Left renal cortex interstitium (tissue), 4 donors: ENCODE data around the gene GPR137B. TPM values are rescaled to one million over a fixed set of nuclear protein-coding genes. Genes with fewer than 3 reads are reported as not detected.

Experiments used
- DNase-seq, 4 donors: peaks; one replicate each; pipeline ENCODE4 v3.0.0-alpha.2; 2013; ENCODE audit warnings: low read depth in 4 of 4, low spot score in 2 of 4, missing footprints in 1 of 4
- polyA plus RNA-seq, 4 donors: library from polyadenylated mRNA; unstranded; fragments of 120-200 nt; gene quantifications; one replicate each; pipeline ENCODE4 v1.2.1, GENCODE V29; 2013; ENCODE audit not compliant: insufficient read length in 4 of 4

The GPR137B gene
- polyA plus RNA-seq, 4 donors = 26.7 to 43.7 (median 36.4) TPM

DNA sequence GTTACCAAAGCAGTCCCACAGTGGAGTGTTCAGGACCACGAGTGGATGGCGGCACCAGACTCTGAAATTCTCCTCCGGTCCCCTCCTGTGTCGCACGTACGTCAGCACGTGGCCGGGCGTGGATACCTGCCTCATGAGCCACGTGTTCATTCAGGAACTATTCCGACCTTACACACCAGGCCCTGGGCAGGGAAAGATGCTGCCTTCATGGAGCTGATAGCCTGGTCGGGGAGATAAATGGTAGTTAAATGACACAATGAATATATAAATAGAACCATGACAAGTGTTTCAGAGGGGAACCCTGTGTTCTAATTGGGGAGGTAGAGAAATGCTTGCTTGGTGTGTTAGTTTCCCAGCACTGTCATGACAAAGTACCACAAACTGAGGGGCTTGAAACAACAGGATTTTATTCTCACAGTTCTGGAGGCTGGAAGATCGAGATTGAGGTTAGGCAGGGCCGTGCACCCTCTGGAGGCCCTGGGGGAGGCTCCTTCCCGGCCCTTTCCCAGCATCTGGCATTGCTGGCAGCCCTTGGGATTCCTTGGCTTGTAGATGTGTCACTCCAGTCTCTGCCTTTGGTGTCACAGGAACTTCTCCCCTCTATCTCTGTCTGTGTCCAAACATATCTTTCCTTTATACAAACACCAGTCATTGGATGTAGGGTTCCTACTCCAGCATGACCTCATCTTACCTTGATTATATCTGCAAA, 28.9 kb upstream of the GPR137B start:
- no peak for DNase-seq

DNA sequence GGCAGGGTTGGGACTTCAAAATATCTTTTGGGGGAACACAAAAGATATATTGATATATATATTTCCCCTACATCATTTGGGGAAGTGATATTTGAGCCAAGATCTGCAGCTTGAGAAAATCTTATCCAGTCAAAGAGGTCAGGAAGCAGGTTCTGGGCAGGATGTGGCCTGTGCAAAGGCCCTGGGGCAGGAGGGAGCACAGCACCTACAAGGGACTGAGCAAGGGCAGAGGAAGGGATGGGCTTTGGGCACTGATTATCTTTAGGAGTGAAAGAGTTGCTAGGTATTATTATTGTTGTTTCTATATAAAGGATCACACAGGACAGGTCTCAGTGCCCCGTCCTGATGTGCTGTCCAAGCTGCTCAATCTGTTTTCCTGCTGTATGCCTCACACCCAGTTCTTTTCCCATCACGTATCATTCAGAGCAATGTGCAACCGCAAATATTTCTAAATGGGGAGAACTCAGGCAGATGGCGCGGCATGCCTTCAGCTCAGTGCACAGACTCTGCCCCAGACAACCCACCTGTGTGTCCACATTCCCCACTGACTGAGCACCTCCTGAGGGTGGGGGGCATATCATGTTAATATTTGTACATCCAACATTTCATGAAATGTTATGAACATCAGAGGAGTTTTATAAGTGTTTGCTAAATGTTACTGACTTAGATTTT, 28.1 kb upstream of the GPR137B start:
- DNase-seq = no peak

DNA sequence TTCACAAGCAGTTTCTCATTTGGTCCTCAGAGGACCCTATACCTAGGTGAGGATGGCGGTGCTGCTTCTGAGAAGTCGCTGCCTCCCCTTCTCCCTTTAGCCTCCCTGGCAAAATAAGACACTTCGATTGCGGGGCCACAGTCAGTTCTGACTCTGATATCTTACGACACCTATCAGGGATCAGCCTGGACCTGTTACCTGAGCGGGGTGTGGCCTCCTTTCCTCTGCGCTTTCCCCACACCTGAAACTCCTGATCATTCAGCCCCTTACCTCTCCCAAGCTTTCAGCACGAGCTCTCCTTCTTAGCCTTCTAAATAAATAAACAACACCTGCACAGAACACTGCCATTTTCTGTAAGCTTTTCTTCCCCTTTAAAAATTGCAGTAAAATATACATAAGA, 24.6 kb upstream of the GPR137B start:
- DNase-seq = no peak

DNA sequence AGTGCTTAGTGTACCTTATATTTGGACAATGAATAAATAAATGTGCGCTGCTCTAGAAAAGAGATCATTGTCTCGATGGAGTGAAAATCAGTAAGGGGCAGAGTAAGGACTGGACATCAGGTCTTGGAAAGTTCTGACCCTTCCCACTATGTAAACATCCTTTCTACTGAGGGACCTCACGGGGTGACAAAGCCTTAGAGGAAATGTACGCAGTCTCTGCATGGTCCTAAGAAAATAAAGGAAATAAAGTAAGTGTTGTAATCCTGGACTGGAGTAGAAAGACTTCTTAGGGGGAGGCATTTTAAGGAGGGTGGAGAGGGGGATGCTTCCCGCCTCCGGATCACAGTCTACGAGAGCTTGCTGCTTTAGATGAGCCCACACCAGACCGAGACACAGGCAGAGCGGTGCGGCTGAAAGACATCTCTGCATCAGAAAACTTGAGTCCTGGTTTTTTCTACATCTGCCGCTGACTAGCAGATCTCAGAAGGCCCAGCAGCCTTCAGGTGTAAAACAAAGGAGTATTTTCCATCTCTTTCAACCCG, 22.3 kb upstream of the GPR137B start:
- no peak for DNase-seq

DNA sequence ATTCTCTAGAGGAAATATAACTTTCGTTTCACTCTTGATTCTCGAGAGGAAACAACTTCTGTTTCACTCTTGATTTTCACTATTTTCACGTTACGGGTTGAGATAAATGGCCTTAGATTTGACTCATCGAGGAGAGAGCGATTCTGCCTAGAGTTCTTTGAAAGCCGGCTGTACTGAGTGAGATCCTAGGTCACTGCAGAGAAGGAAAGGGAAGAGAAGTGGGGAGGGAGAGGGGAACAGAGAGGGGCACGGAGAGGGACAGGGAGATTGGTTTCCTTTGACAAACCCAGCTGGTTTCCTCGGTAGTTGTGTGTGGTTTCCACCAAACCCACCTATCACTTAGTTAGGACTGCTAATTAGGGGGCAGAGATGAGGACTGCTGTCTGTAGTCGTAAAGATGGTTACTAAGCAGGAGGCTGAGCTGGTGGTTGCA, 21.6 kb upstream of the GPR137B start:
- DNase-seq = no peak

DNA sequence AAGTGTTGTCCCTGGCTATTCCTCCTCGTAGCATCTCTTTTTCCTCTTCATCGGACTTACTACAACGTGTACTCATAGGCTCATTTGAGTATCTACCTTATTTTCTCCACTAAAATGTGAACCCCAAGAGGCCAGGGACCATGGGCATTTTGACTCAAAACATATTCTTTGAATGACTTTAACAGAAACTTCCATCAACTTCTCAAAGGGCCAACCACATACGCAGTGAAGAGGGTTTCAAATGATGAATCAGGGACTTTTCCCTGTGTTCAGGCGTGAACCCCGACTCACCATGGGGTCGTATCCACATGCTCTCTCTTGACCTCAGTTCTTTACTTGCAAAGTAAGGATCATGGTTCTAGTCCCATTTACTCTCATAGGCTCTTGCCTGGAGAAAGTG, 20.2 kb upstream of the GPR137B start:
- no peak for DNase-seq

DNA sequence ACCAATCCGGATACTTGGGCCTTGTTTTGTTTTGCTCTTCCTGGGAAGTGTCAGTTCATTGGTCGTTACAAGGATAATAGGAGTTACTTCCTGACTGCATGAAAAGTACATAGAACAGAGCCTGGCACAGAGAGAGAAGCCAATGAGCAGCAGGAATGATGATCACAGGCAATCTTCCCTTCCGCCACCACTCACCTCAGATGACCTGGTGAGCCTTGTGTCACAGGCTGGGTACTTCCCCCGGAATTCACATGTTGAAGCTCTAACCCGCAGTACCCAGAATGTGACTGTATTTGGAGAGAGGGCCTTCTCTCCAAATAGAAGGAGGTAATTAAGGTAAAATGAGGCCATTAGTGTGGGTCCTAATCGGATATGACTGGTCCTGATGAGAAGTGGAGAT, 18.8 kb upstream of the GPR137B start:
- DNase-seq = no peak

DNA sequence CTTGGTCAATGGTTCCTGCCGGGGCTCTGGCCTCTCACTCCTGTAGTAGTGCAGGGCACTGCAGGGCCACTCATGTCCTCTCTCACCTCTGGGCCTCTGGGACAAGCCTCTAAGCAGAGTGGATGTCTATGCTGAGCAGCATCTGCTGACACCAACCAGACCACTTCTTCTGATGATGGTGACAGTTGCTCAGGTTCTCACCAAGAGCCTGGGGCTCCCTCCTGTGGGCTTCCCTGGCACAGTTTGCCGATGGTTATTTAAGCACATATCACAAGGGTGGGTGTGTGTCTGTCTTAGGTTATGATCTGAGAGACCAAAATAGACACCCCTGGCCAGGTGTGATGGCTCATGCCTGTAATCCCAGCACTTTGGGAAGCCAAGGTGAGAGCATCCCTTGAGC, 17.4 kb upstream of the GPR137B start:
- no peak for DNase-seq

DNA sequence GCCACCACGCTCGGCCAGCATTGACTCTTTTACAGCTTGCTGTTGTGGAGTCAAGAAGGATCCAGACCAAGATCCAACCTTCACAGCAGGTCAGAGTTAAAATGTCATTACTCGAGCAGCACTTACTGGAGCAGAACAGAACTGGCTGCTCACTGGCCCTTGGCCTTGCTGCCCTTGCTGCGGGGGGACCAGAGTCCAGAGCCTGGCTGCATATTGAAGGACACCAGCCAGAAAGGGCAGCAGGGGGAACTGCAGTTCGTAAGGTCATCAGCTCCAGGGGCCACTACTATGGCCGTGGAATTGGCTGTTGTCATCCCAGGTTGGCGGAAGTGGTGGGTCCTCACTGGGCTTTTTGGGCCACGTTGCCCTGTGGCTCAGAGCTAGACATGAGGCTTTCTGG, 15.3 kb upstream of the GPR137B start:
- no peak for DNase-seq

DNA sequence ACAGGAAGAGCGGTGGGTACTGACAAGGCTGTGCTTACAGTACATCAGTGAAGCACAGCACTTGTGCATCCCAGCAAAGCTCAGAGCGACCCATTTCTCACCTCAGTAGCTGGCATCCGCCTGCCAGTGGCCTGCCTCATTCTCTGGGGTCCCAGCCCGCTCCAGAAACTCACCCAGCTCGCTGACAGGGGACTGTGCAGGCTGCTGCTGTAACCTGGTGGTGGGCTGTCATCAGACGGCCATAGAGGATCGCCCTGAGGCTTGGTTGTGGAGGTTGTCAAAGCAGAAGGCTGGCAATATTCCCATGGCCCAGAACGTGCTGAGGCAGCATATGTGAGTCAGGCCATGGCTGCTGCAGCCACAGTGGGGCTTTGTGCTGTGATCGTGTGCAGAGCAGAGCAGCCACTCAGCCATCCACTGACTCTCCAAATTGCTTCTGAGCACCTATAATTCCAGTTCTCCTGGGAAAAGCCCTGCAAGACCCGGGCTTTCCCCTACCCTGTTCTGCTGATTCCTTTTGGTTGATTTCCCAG, 13.6 kb upstream of the GPR137B start:
- no peak for DNase-seq

DNA sequence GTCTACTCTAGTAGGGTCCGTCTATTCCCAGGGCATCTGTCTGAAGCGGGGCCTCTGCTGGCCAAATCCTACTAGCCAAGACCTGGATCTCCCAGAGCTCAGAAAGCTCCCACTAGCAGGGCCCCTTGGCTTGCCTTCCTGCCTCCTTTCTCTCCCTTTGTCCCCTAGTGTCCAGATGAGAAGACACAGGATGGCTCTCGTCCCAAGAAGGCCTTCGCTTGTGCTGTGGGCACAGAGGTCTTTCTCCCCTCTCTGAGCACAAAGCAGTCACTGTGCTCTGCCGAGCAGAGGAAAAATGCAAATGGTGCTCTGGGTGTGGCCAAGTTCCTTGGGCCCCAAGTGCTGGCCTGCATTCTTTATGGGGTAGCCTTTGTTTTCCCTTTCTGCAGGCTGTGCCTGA, 13.0 kb upstream of the GPR137B start:
- DNase-seq = no peak

DNA sequence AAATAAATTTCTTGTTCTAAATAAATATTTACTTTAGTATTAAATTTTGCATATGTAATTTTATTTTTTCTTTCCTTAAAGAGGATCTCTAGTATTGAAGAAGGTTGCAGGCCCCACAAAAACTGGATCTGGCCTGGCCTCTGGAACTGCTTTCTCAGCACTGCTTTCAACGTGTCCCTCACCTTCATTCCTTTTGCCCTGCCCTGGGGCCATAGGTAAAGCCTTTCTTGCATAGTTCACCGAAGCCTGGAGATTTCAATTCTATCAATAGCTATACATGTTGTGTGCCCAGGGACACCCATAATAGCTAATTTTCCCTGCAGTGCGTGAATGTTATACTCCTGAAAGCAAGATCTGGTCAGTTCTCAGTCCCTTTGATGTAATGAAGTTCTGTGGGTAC, 12.0 kb upstream of the GPR137B start:
- no peak for DNase-seq

DNA sequence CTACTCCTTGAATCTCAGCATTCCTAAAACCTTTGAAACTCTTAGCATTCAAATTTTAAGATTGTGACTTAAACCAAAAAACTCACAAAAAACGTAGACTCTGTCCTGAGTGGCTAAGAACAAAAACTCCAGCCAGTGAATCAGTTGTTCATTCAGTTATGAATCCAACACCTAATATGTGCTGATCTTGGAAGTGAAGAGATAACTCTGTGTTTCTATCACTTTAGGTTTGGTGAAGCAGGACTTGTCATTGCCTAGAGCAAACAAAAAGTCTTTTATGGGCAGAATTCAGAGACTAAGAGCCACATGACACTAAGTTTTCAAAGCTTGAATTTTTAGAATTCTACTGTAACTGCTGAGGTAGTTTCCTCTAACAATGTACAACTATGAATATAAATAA, 10.4 kb upstream of the GPR137B start:
- DNase-seq = no peak

DNA sequence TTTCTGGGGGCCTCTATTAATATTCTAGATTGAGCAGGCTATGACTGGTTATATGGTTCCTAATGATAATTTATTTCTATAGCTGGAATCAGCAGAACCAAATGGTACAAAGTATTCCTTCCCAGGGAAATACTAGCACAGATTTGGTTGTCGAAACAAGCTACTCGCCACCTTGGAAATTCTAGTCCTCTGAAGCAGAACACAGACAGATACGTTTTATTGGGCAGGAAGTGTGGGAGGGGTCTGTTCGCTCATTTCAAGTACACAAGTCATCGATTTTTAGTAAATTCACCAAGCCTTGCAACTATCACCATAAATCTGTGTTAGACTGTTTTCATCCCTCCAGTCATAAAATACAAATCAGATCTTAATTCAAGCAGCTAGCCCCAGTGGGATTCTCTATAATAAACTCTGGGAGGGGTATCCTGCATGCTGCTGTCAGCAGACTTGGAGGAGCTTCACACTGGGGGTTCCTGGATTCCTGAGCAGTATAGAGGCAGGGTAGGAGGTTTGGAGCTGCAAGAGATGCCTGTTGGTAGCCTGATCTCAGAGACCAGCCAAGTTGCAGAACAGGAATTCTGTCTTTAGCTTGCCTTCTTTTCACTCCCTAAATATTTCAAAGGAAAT, 9.8 kb upstream of the GPR137B start:
- DNase-seq = no peak

DNA sequence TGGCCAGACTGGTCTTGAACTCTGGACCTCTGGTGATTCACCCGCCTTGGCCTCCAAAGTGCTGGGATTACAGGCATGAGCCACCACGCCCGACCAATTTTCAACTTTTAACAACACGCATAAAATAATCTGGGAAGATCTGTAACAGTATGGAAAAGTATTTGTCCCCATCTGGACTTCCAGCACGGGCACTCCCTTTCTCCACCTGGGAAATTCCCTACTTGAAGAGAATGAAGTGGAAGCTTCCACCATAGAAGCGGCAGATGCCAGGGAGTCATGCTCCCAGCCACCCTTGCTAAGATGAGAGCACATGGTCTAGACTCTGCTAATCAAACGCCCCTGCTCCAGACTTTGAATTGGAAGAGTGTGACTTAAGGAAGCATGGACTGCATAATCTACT, 9.0 kb upstream of the GPR137B start:
- no peak for DNase-seq

DNA sequence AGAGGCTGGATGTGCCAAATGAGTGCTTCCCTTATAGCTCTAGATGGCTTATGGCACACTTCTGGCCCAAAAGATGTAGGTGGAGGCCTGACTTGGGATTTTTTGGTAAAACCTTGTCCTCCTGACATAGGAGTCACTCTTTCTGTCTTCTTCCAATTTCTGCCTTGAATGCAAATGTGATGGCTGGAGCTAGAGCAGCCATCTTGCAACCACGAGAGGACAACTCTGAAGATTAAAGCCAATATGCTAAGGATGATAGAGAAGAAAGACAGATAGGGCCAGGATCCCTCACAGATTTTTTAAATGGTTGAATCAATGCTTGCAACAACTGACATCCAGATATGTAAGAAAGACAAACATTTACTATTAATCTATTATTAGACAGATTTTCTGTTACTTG, 8.5 kb upstream of the GPR137B start:
- DNase-seq = no peak

DNA sequence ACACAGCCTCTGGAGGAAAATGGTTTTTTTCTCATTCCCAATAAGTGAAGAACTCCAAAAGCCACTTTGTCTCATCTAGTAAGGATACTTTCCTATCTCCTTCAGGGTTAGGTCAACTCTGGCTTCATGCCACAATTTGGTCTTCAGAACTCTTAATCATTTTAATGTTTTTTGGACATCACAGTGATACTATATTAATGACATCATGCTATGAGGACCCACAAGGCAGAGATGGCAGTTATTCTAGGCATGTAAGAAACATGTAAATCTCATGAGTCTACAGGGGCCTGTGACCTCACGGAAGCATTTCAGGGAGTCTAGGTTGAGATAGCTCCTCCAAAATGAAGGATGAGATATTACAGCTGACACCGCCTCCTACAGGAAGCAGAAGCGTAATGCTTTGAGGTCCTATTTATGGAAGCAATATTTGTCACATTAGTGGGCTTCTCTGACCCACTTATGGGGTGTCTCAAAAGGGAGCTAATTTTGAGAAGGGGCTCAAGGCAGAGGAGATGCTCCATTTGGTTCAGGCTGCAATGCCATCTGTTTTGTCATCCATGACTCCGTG, 5.0 kb upstream of the GPR137B start:
- no peak for DNase-seq

DNA sequence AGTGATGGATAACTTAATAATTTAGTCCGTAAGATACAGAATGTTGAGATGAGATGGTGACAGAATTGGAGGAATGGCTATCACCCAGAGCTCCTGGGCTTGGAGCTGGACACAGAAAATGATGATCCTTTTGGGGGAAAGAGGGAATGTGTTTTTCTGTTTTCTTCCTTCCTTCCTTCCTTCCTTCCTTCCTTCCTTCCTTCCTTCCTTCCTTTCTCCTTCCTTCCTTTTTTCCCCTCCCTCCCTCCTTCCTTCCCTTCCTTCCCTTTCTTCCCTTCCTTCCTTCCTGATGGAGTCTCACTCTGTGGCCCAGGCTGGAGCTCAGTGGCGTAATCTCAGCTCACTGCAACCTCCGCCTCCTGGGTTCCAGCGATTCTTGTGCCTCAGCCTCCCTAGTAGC, 2.8 kb upstream of the GPR137B start:
- DNase-seq = no peak

DNA sequence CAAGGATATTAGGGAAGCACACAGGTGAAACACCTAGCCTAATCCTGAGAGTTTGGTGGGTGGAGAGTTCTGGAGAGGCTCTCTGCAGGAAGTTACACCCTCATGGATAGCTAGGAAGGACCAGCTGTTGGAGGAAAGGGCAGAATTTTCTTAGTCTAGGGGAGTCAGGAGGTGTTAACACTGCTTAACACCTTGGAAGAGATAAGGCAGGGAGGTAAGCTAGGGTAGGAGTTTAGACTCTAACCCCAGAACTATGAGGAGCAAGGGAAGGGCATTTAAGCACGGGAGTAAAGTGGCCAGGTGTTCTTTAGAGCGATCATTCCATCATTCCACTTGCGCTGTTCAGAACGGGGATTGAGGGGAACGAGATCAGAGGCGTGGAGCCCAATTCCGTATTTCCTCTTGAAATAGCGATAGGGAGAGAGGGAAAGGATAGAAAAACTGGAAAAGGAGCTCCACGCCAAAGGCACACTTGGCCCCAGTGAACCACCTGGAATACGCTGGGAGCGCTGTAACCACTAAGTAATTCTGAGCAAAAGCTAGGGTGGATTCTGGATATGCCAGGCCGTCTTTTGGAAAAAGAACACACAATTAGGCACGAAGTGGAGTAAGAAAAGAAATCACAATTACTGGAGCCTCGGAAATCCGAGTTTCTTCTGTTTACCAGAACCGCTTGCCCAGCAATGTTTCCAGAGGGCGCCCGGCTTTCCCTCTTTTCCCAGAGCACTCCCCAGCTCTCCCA, 1.5 kb upstream of the GPR137B start:
- DNase-seq = no peak

DNA sequence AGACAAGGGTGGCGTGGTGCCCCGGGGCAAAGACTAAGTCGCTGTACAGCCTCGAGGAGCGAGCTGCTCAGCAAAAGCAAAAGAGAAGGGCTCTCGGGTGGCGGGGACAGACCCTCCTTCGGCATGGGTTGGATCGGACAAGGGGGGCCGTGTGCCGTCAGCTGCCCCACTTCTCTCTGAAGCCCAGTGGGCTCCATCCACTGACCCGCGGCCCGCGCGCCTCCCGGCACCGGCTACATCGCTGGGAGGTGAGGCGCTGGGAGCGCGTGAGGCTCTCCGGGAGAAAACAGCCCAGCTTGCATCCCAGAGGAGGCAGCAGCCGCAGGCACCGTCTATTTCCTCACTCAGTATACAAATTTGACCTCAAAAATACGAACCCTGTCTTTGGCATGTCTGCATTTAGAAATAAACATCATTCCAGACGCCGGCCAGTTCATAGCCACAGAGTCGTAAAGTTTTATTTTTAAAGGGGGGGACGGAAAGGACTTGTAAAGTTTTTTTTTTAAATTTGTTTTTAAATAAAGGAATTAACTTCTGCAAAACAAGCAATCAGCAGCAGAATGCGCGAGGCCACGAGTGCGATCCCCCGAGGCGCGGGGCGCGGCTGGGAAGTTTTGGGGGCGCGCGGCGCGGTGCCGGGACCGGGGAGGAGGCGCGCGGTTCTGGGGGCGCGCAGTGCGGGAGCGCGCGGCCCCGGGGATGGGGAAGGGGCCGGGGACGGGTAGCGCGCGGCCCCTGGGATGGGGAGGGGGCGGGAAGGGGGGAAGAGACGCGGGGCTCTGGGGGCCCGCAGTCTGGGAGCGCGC, 689 bp upstream of the GPR137B start:
- DNase-seq = no peak
